Stimulated activated CD4-positive, alpha-beta T cell treated with anti-CD3 and anti-CD28 coated beads, TNF-alpha, amount 100 ng/mL, for 1 hour (primary cell): ENCODE data around the gene MADD.

ENCODE experiments used
- DNase-seq, 3 donors: peaks; one replicate each; pipeline ENCODE4 v3.0.0-alpha.2; 2020; ENCODE audit warnings: low read depth in 3 of 3, low spot score in 1 of 3

Gene MADD

GRCh38 chr11:47379317-47379716 lies 109.4 kb downstream of the MADD start:
- DNase-seq, result no peak
